GM21825 (cell line): Measurements from ENCODE around the gene DAB2IP.

Experiments used
- ATAC-seq: cut with Tn5 transposase; IDR thresholded peaks from one replicate; pipeline ENCODE4 v1.9.1; 2021; ENCODE audit warnings: mild to moderate bottlenecking, moderate library complexity; ENCODE audit not compliant: unreplicated experiment

The DAB2IP gene

DNA sequence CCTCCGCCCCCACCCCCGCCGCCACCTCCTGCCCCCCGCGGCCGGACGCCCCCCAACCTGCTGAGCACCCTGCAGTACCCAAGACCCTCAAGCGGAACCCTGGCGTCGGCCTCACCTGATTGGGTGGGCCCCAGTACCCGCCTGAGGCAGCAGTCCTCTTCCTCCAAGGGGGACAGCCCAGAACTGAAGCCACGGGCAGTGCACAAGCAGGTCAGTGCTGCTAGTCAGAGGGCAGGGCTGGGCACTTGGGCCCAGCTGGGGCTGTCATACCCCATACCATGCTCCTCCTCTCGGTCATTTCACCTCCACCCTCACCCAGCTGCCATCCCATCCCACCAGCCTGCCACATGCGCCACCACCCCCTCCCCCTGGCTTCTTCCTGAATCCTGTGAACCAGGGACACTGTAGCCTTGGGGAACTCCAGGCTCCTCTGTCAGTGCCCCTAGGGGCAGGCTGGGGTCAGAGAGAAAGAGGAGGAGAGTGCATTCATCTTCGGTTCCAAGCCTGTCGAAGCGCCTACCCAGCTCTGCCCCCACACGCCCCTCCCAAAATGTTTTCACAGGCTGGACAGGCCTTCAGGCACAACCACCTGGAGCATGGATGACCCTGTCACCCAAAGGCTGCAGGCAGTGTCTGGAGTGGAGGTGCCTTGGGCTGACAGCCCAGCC, 122.0 kb downstream of the DAB2IP start:
- no peak for ATAC-seq

GRCh38 chr9:121773954-121774714, 122.7 kb downstream of the DAB2IP start:
- no peak for ATAC-seq

DNA sequence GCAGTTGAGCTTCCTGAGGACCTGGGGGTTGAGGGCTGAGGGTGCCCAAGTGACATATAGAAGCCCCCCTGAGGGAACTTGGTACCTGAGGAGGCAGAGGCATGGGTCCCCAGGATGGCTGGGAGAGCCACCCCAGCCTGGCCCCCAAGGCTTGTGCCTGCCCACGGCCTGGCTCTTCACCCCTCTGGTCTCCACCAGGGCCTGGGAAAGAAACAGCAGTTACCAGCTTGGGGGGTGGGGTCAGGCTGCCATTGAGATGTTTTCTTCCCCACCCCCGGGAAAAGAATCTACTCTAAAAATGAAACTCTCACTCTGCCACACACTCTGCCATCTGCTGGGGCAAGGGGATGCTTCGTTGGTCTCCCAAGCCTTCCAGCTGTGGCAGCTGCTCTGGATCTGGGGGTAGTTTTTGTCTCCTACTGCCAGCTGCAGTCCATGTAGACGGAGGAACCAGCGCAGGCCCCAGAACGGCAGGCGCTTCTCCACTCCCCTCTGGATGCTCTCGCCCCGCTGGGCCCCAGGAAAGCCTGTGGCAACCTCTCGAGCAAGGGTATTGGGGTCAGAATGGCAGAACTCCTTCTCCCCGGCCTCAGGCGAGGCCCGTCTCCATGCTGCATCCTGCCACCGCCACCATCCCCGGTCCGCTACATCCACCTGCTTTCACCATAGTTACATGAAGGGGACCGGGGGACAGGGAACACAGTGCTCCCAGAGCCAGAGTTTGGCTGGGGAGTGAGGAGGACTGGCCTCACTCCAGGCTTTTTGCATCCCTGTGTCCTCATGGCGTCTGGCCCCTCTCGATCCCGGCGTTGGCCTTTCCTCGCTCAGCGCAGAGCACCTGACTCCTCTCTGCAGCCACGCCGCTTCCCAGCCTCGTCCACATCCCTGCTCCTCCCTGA, 123.5 kb downstream of the DAB2IP start:
- ATAC-seq = no peak

- ATAC-seq = no peak
Measured at GRCh38 chr9:121776001-121776738, 124.7 kb downstream of the DAB2IP start.

- ATAC-seq = no peak
Measured at GRCh38 chr9:121776739-121777637, 125.6 kb downstream of the DAB2IP start.

GRCh38 chr9:121778252-121779225, 127.1 kb downstream of the DAB2IP start:
- ATAC-seq = no peak

- no peak for ATAC-seq
Measured at GRCh38 chr9:121779381-121780117, 128.1 kb downstream of the DAB2IP start.

DNA sequence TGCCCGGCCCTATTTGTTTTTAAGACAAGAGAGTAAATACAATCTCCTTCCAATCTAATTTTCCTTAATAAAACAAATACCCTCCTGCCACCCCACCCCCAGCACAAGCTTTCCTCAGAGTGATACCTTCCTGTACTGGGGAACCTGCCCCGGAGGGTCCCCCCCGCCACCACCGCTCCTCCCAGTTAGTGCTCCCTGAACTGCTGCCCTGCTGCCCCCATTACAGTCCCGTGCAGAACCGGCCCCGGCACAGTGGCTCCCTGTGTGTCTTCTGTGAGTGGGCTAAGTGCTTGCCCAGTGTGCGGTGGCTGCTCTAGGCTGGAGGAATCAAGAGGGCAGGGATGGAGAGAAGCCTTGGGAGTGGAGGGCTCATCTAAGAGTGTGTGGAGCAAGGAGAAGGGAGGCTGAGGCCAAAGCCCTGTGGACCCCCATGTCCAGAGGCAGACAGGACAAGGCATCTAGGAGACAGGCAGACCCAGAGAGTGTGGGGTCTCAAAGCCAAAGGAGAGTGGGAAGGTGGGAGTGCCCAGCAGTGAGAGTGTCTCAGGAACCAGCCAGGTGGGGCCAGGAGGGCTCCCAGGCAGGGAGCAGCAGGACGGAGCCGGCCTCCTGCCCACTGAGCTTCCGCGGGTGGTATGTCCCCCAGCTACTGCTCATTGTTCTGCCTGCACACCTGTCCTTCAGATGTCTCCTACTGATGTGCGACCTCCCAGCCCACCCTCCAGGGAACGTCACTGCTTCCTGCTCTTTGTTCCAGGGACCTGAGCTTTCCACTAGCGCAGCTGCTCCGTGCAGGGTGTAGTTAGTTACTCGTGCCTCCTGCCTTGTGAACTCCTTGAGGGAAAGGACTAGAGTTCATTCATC, 129.0 kb downstream of the DAB2IP start:
- no peak for ATAC-seq

- ATAC-seq = no peak
Measured at GRCh38 chr9:121781145-121781548, 129.7 kb downstream of the DAB2IP start.

DNA sequence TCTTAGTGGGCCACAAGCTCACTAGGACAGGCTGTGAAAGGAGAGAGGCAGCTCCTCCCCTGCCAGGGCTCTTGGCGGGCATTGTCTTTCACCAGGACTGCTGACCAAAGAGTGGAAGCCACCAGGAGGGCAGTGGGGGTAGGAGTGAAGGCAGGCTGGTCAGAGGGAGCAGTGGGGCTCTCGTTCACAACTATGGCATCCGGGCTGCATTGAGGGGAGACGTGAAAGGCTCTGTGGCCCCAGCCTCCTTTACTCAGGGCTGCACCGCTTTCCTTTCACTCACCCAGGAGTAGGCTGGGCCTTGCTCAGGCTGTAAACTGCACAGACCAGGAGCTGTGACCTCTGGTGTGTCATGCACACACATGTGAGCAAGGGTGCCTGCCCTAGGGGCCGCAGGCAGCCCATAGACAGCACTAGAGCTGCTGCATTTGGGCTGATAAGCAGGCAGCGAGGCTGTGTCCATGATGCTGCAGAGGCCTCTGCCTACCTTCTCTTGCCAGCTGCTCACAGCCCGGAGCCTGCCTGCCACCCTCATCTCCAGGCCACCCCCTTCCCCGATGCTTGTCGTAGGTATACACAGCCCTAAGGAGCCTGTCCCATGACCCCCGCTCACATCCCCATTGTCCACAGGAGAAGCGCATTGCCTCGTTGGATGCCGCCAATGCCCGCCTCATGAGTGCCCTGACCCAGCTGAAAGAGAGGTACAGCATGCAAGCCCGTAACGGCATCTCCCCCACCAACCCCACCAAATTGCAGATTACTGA, 130.4 kb downstream of the DAB2IP start:
- no peak for ATAC-seq

GRCh38 chr9:121782514-121783110, 131.2 kb downstream of the DAB2IP start:
- ATAC-seq = no peak

GRCh38 chr9:121783111-121783510, 131.7 kb downstream of the DAB2IP start:
- ATAC-seq = no peak

DNA sequence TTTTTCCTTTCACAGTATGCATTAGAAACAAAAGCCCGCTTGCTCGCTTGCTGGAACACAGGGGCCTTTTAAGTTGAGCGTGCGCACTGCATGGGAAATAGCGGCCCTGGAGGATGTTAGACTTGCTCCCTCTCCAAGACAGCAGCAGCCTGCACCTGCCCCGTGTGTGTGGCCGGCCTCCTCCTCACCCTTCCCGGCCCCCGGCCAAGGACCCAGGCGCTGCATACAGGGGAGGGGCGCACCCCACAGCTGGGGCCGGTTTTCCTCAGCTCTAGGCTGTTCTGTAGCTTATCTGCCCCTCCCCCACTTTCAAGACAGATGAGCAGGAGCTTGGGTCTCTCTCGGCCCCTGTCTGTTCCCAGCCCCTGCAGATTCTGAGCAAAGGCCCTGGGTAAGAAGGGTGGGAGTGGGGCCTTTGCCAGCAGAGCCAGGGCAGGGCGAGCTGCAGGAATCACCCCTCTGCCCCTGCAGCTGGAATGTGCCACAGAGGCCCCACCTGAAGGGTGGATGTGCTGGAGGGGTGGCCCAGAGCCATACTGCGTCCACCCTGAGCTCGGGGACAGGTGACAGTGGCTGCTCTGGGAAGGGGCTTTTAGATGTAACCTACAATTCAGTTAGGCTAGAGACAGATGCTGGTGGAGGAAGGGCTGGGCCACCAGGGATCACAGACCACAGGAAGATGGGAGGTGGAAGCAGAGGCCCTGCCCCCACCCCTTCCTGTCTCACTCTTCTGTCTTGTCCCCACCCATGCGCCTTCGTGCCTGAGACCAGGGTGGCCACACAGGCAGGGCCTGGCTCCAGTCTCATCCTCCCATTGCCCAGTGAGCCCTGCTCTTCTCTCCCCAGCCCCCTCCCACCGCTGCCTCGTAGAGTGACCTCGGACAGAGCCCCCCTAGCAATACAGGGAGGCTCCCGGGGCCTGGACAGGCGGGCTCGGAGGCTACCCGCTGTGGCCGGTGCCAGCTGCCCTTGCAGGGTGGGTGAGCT, 132.4 kb downstream of the DAB2IP start:
- no peak for ATAC-seq

DNA sequence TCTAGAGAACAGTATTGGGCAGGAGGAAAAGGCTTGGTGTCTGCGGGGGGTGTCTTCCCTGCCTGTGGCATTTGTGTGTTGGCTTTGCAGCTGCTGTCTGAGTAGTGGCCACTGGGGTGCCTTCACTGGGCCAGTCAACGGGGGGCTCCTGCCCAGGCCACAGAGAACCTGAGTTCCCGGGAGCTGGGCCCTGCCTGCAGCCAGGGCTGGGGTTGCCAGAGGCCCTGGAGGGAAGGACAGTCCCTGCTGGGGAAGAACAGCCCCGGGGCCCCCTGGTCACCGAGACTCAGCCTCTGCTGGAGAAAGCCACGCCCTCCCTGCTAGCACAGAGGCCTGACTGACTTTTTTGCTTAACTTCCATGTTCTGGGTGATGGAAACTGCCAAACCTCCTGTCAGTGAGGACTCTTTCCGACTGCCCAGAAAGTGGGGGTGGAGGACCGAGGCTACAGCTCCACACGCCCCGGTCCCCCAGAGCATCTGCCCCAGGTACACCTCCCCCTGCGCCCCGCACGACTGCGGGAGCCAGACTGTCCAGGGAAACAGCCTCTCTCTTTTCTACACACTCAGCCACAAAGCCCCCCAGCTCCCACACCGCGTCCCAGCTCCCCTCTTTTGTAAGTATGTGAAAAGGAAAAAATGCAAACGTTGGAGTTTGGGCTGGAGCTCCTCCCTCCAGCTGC, 133.4 kb downstream of the DAB2IP start:
- no peak for ATAC-seq
